GM23248 (cell line): ENCODE data around the gene ZSCAN10. TPM values are rescaled to one million over a fixed set of nuclear protein-coding genes. Genes with fewer than 3 reads are reported as not detected.

Experiments used
- DNase-seq: peaks from one replicate; pipeline ENCODE4 v3.0.0-alpha.2; 2015
- H2AFZ ChIP-seq: fragments of 200-600 bp; sonication (generic); 2 replicates; pipeline ENCODE4 v1.6.1; 2016; ENCODE audit warnings: antibody characterized with exemption
- H3F3A ChIP-seq: fragments of 200-600 bp; sonication (generic); 2 replicates; pipeline ENCODE4 v1.6.1; 2016; ENCODE audit warnings: mild to moderate bottlenecking, antibody characterized with exemption, mixed run types; ENCODE audit not compliant: insufficient read depth
- H3K27ac ChIP-seq: fragments of 200-600 bp; sonication (generic); 2 replicates; pipeline ENCODE4 v1.5.1; 2016; ENCODE audit warnings: mild to moderate bottlenecking
- H3K27me3 ChIP-seq: fragments of 200-600 bp; sonication (generic); replicated peaks from 2 replicates; pipeline ENCODE4 v1.6.1; 2016; ENCODE audit warnings: mild to moderate bottlenecking; ENCODE audit not compliant: insufficient read depth
- H3K36me3 ChIP-seq: fragments of 200-600 bp; sonication (generic); 2 replicates; pipeline ENCODE4 v1.6.1; 2016; ENCODE audit warnings: low read depth, mild to moderate bottlenecking
- H3K4me1 ChIP-seq: fragments of 200-600 bp; sonication (generic); 2 replicates; pipeline ENCODE4 v1.6.1; 2016; ENCODE audit warnings: mild to moderate bottlenecking; ENCODE audit not compliant: insufficient read depth
- H3K4me2 ChIP-seq: fragments of 200-600 bp; sonication (generic); one replicate; pipeline ENCODE4 v1.6.1; 2016; ENCODE audit warnings: mild to moderate bottlenecking; ENCODE audit not compliant: unreplicated experiment
- H3K4me3 ChIP-seq: fragments of 200-600 bp; sonication (generic); 2 replicates; pipeline ENCODE4 v1.5.1; 2016; ENCODE audit warnings: mild to moderate bottlenecking
- H3K79me2 ChIP-seq: fragments of 200-600 bp; sonication (generic); 2 replicates; pipeline ENCODE4 v1.6.1; 2016; ENCODE audit warnings: mild to moderate bottlenecking; ENCODE audit not compliant: insufficient read depth
- H3K9ac ChIP-seq: fragments of 200-600 bp; sonication (generic); 2 replicates; pipeline ENCODE4 v1.6.1; 2016; ENCODE audit warnings: mild to moderate bottlenecking
- H3K9me2 ChIP-seq: fragments of 200-600 bp; sonication (generic); 2 replicates; pipeline ENCODE4 v1.6.1; 2016; ENCODE audit warnings: mixed run types, mild to moderate bottlenecking, moderate library complexity; ENCODE audit not compliant: insufficient read depth
- H3K9me3 ChIP-seq: fragments of 200-600 bp; sonication (generic); one replicate; pipeline ENCODE4 v1.6.1; 2017; ENCODE audit warnings: low read depth
- H4K20me1 ChIP-seq: fragments of 200-600 bp; sonication (generic); 2 replicates; pipeline ENCODE4 v1.6.0; 2016; ENCODE audit not compliant: insufficient read depth
- EZH2 ChIP-seq: fragments of 200-600 bp; sonication (generic); IDR thresholded peaks from 2 replicates; pipeline ENCODE4 v1.6.1; 2018; ENCODE audit warnings: antibody characterized with exemption, mild to moderate bottlenecking; ENCODE audit not compliant: insufficient read depth, poor library complexity, severe bottlenecking
- EZH2phosphoT487 ChIP-seq: fragments of 200-600 bp; sonication (generic); IDR thresholded peaks from 2 replicates; pipeline ENCODE4 v1.6.1; 2018; ENCODE audit warnings: antibody characterized with exemption, moderate library complexity, mild to moderate bottlenecking, low read depth; ENCODE audit not compliant: insufficient read depth
- WGBS, 2 experiments: methylation state at CpG; one replicate each; pipeline ENCODE4 v1.1.6; 2015 to 2017; ENCODE audit warnings: low lambda C conversion rate in 2 of 2, low coverage in 1 of 2; ENCODE audit errors: missing lambda C conversion rate in 2 of 2; 5-methylcytosine and 5-hydroxymethylcytosine counted together
- in situ Hi-C: fragments of 300-500 bp; cut with MboI; formaldehyde crosslinking; loops from 2 replicates; pipeline ENCODE4 v1.15.0; 2020
- polyA plus RNA-seq: library from polyadenylated mRNA; unstranded; fragments of >200 nt; fragmentation: Nextera tagmentation; extraction: Ambion mirVana; gene quantifications from 2 replicates; pipeline ENCODE4 v1.2.1, GENCODE V29; 2016
- small RNA-seq: library from RNA; depleted of rRNA; stranded (forward); fragments of <200 nt; gene quantifications from one replicate; pipeline ENCODE3, GENCODE V24; 2014; ENCODE audit warnings: low read depth, low replicate concordance
- total RNA-seq: library from RNA; depleted of rRNA; stranded (reverse); fragments of >200 nt; shearing (Covaris generic); gene quantifications from 2 replicates; pipeline ENCODE4 v1.2.3, GENCODE V29; 2014; rRNA removed

The ZSCAN10 gene
- total and polyA plus RNA-seq, 2 experiments from 2014 or later: 0.08 TPM; not detected in 1

DNA sequence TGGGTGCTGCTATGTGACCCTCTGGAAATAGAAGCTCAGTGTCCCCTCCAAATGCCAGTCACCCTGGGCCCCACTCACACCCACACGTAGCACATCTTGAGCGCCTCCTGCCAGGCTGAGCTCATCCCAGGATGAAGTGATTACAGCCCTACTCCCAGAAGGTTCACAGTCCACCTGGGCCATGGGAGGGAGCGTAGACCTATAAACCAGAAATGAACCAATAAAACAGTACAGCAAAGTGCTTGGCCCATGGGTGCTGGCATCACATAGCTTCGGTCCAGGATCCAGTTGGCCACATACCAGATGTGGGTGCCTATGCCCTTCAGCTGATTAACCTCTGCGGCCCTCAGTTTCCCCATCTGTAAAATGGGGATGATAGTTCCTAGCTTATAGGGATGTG, 60.2 kb downstream of the ZSCAN10 start:
- no peaks in the 10 kb centered on the region for H3K9me2 ChIP-seq
- no peaks in the 10 kb centered on the region for H3K4me1 ChIP-seq
- in situ Hi-C loops: no loop called here
- no peaks in the 10 kb centered on the region for H3K9me3 ChIP-seq
- no peaks in the 10 kb centered on the region for H3F3A ChIP-seq
- H3K27ac ChIP-seq: no peak overlapping the region
- no peak overlapping the region for H3K4me2 ChIP-seq
- WGBS, 2 experiments: 65 to 70% methylated on average over 5 of the region's 5 CpGs
- no peaks in the 10 kb centered on the region for H3K79me2 ChIP-seq
- no peak overlapping the region for H3K4me3 ChIP-seq
- no peak overlapping the region for H2AFZ ChIP-seq
- no peak overlapping the region for H3K9ac ChIP-seq
- no peak for DNase-seq
- TF ChIP-seq EZH2 (no peak), EZH2phosphoT487 (no peak)
- H4K20me1 ChIP-seq: no peaks in the 10 kb centered on the region
- H3K36me3 ChIP-seq: no peaks in the 10 kb centered on the region
- peaks cover 35% of the 10 kb centered on the region for H3K27me3 ChIP-seq

Small RNAs within 50 kb of the gene (small RNA-seq; reads per million reads assigned to genes)
- 0.81 reads per million, percentile 30 among the genes with 10 or more reads in this experiment for gene RNU1-22P

Other genes with a start within 250 kb of the ZSCAN10 start
- gene PRSS22, start 241.1 kb downstream of the ZSCAN10 start, total RNA-seq: not detected in 2 replicates
- not detected in 2 replicates for gene PRSS22, start 241.1 kb downstream of the ZSCAN10 start, polyA plus RNA-seq
- gene FLYWCH2, start 216.1 kb downstream of the ZSCAN10 start, total RNA-seq: 60.3 and 112 TPM in 2 replicates
- 48.6 and 53.6 TPM in 2 replicates for gene FLYWCH2, start 216.1 kb downstream of the ZSCAN10 start, polyA plus RNA-seq
- gene FLYWCH1, start 187.4 kb downstream of the ZSCAN10 start, total RNA-seq: 43.3 and 44.7 TPM in 2 replicates
- 16.0 and 18.7 TPM in 2 replicates for gene FLYWCH1, start 187.4 kb downstream of the ZSCAN10 start, polyA plus RNA-seq
- gene KREMEN2, start 135.0 kb downstream of the ZSCAN10 start, total RNA-seq: not detected in 2 replicates
- not detected in 2 replicates for gene KREMEN2, start 135.0 kb downstream of the ZSCAN10 start, polyA plus RNA-seq
- 7.7 and 11.3 TPM in 2 replicates for gene PAQR4, start 129.9 kb downstream of the ZSCAN10 start, total RNA-seq
- 5.1 and 5.6 TPM in 2 replicates for gene PAQR4, start 129.9 kb downstream of the ZSCAN10 start, polyA plus RNA-seq
- gene PKMYT1, start 118.8 kb downstream of the ZSCAN10 start, total RNA-seq: 11.0 and 15.6 TPM in 2 replicates
- gene PKMYT1, start 118.8 kb downstream of the ZSCAN10 start, polyA plus RNA-seq: 21.1 TPM in 2 replicates
- not detected in 2 replicates for gene CLDN9, start 86.4 kb downstream of the ZSCAN10 start, total RNA-seq
- gene CLDN9, start 86.4 kb downstream of the ZSCAN10 start, polyA plus RNA-seq: 0.09 TPM in 1 of 2 replicates, not detected in the other
- not detected in 2 replicates for gene CLDN6, start 81.1 kb downstream of the ZSCAN10 start, total RNA-seq
- 0.32 and 0.33 TPM in 2 replicates for gene CLDN6, start 81.1 kb downstream of the ZSCAN10 start, polyA plus RNA-seq
- 700 and 735 TPM in 2 replicates for gene TNFRSF12A, start 78.9 kb downstream of the ZSCAN10 start, total RNA-seq
- gene TNFRSF12A, start 78.9 kb downstream of the ZSCAN10 start, polyA plus RNA-seq: 864 and 895 TPM in 2 replicates
- gene HCFC1R1, start 75.4 kb downstream of the ZSCAN10 start, total RNA-seq: 5.8 and 7.2 TPM in 2 replicates
- 53.2 and 60.4 TPM in 2 replicates for gene HCFC1R1, start 75.4 kb downstream of the ZSCAN10 start, polyA plus RNA-seq
- 12.3 and 17.7 TPM in 2 replicates for gene THOC6, start 75.3 kb downstream of the ZSCAN10 start, total RNA-seq
- gene THOC6, start 75.3 kb downstream of the ZSCAN10 start, polyA plus RNA-seq: 18.1 and 22.4 TPM in 2 replicates
- gene BICDL2, start 62.4 kb downstream of the ZSCAN10 start, total RNA-seq: 0.11 TPM in 1 of 2 replicates, not detected in the other
- 0.30 and 0.63 TPM in 2 replicates for gene BICDL2, start 62.4 kb downstream of the ZSCAN10 start, polyA plus RNA-seq
- gene MMP25, start 52.7 kb downstream of the ZSCAN10 start, total RNA-seq: not detected in 2 replicates
- 0.16 and 0.23 TPM in 2 replicates for gene MMP25, start 52.7 kb downstream of the ZSCAN10 start, polyA plus RNA-seq
- gene IL32, start 33.7 kb downstream of the ZSCAN10 start, total RNA-seq: 0.76 TPM in 1 of 2 replicates, not detected in the other
- 0.56 and 1.0 TPM in 2 replicates for gene IL32, start 33.7 kb downstream of the ZSCAN10 start, polyA plus RNA-seq
- 12.5 and 14.6 TPM in 2 replicates for gene ZNF205, start 13.3 kb upstream of the ZSCAN10 start, total RNA-seq
- gene ZNF205, start 13.3 kb upstream of the ZSCAN10 start, polyA plus RNA-seq: 4.2 and 4.4 TPM in 2 replicates
- gene ZNF213, start 35.7 kb upstream of the ZSCAN10 start, total RNA-seq: 7.3 and 7.7 TPM in 2 replicates
- 5.3 and 5.4 TPM in 2 replicates for gene ZNF213, start 35.7 kb upstream of the ZSCAN10 start, polyA plus RNA-seq
- 5.3 TPM in 1 of 2 replicates, not detected in the other for gene OR1F1, start 88.9 kb upstream of the ZSCAN10 start, total RNA-seq
- not detected in 2 replicates for gene OR1F1, start 88.9 kb upstream of the ZSCAN10 start, polyA plus RNA-seq
- gene ZNF200, start 135.9 kb upstream of the ZSCAN10 start, total RNA-seq: 6.2 and 10.3 TPM in 2 replicates
- 7.0 and 7.8 TPM in 2 replicates for gene ZNF200, start 135.9 kb upstream of the ZSCAN10 start, polyA plus RNA-seq
- not detected in 2 replicates for gene MEFV, start 157.3 kb upstream of the ZSCAN10 start, total RNA-seq
- gene MEFV, start 157.3 kb upstream of the ZSCAN10 start, polyA plus RNA-seq: not detected in 2 replicates
- 55.7 and 66.3 TPM in 2 replicates for gene ZNF263, start 184.2 kb upstream of the ZSCAN10 start, total RNA-seq
- 20.5 and 22.1 TPM in 2 replicates for gene ZNF263, start 184.2 kb upstream of the ZSCAN10 start, polyA plus RNA-seq
- gene TIGD7, start 206.1 kb upstream of the ZSCAN10 start, total RNA-seq: 4.9 and 14.9 TPM in 2 replicates
- 3.9 and 5.3 TPM in 2 replicates for gene TIGD7, start 206.1 kb upstream of the ZSCAN10 start, polyA plus RNA-seq
- gene ZNF75A, start 206.2 kb upstream of the ZSCAN10 start, total RNA-seq: 17.2 and 29.1 TPM in 2 replicates
- 14.6 and 16.7 TPM in 2 replicates for gene ZNF75A, start 206.2 kb upstream of the ZSCAN10 start, polyA plus RNA-seq